Neural crest cell (in vitro differentiated cells): Measurements from ENCODE around the gene FGFBP2. TPM values are rescaled to one million over a fixed set of nuclear protein-coding genes. Genes with fewer than 3 reads are reported as not detected.

Experiments used
- DNase-seq: peaks from one replicate; pipeline ENCODE4 v3.0.0; 2021; ENCODE audit warnings: low read depth, mixed read lengths, low spot score
- H3K27ac Mint-ChIP-seq: one replicate; pipeline ENCODE4 v1.8.0; 2021; ENCODE audit warnings: mild to moderate bottlenecking, mixed read lengths; ENCODE audit not compliant: unreplicated experiment
- H3K27me3 Mint-ChIP-seq: 2 replicates; pipeline ENCODE4 v1.8.0; 2021; ENCODE audit warnings: low read depth, mild to moderate bottlenecking, mixed read lengths
- H3K36me3 Mint-ChIP-seq: 2 replicates; pipeline ENCODE4 v1.8.0; 2021; ENCODE audit warnings: low read depth, mild to moderate bottlenecking, mixed read lengths
- H3K4me1 Mint-ChIP-seq: 2 replicates; pipeline ENCODE4 v1.8.0; 2021; ENCODE audit warnings: mixed read lengths
- H3K4me3 Mint-ChIP-seq: one replicate; pipeline ENCODE4 v1.8.0; 2021; ENCODE audit warnings: mild to moderate bottlenecking, mixed read lengths
- H3K9me3 Mint-ChIP-seq: 2 replicates; pipeline ENCODE4 v1.8.0; 2021; ENCODE audit warnings: mixed read lengths
- CTCF ChIP-seq: fragments of 200-600 bp; sonication (generic); conservative IDR thresholded peaks from 2 replicates; pipeline ENCODE4 v1.5.0; 2021; ENCODE audit warnings: antibody characterized with exemption, mild to moderate bottlenecking
- total RNA-seq: library from RNA; stranded (reverse); gene quantifications from 2 replicates; pipeline ENCODE4 v1.2.1, GENCODE V29; 2021

Gene FGFBP2
- total RNA-seq, 1 donor from 2014 or later: 0.28 TPM

GRCh38 chr4:15913631-15913970 lies 49.4 kb downstream of the FGFBP2 start:
- TF ChIP-seq CTCF: no peak
- peaks cover 7% of the 10 kb centered on the region for H3K4me1 Mint-ChIP-seq
- H3K36me3 Mint-ChIP-seq: no peaks in the 10 kb centered on the region
- peaks cover 4% of the 10 kb centered on the region for H3K9me3 Mint-ChIP-seq
- H3K27me3 Mint-ChIP-seq: no peaks in the 10 kb centered on the region
- no peak for DNase-seq
- no peak overlapping the region for H3K4me3 Mint-ChIP-seq
- H3K27ac Mint-ChIP-seq: no peak overlapping the region

- H3K27ac Mint-ChIP-seq: no peak overlapping the region
Observed at GRCh38 chr4:15912961-15913630, 49.9 kb downstream of the FGFBP2 start.

GRCh38 chr4:15912236-15912635 lies 50.7 kb downstream of the FGFBP2 start:
- Mint-ChIP-seq H3K36me3 (no peaks in the 10 kb centered on the region), H3K4me1 (peaks cover 7% of the 10 kb centered on the region), H3K27me3 (no peaks in the 10 kb centered on the region), H3K9me3 (peaks cover 4% of the 10 kb centered on the region), H3K4me3 (no peak overlapping the region), H3K27ac (no peak overlapping the region)
- no peak for TF ChIP-seq CTCF
- no peak for DNase-seq

More at GRCh38 chr4:15912961-15913630, 49.9 kb downstream of the FGFBP2 start:
- no peak overlapping the region for H3K4me3 Mint-ChIP-seq
- H3K27me3 Mint-ChIP-seq: no peaks in the 10 kb centered on the region
- no peak for TF ChIP-seq CTCF
- H3K9me3 Mint-ChIP-seq: peaks cover 4% of the 10 kb centered on the region
- no peaks in the 10 kb centered on the region for H3K36me3 Mint-ChIP-seq
- no peak for DNase-seq
- peaks cover 7% of the 10 kb centered on the region for H3K4me1 Mint-ChIP-seq

Other genes with a start within 250 kb of the FGFBP2 start
- gene CD38, start 184.8 kb downstream of the FGFBP2 start, total RNA-seq: 0.05 and 0.11 TPM in 2 replicates
- not detected in 2 replicates for gene FGFBP1, start 24.4 kb downstream of the FGFBP2 start, total RNA-seq
- gene PROM1, start 120.8 kb upstream of the FGFBP2 start, total RNA-seq: 60.8 and 65.3 TPM in 2 replicates